Kidney (tissue), 14 donors: ENCODE results near the gene THOC6. TPM values are rescaled to one million over a fixed set of nuclear protein-coding genes. Genes with fewer than 3 reads are reported as not detected.

Source experiments
- DNase-seq, 5 donors: peaks; one replicate each; pipeline ENCODE4 v3.0.0-alpha.2; 2013 to 2020
- FAIRE-seq: peaks from 2 replicates; lab custom pipeline; 2012; peaks lifted over from hg19 to GRCh38; lab: Jason Lieb, UNC
- H3K27ac ChIP-seq, 2 donors: one replicate each; pipeline ENCODE4 v1.7.0; 2013; ENCODE audit warnings: low read depth in 2 of 2, low read length in 2 of 2, inconsistent platforms in 1 of 2
- H3K27me3 ChIP-seq: one replicate; pipeline ENCODE4 v1.7.1; 2013; ENCODE audit warnings: low read length, inconsistent platforms; ENCODE audit not compliant: control insufficient read depth, insufficient read depth
- H3K36me3 ChIP-seq, 3 donors: one replicate each; pipeline versions ENCODE4 v1.7.0 to v1.7.1; 2013; ENCODE audit warnings: low read length in 3 of 3, control low read depth in 1 of 3, inconsistent platforms in 1 of 3; ENCODE audit not compliant: insufficient read depth in 3 of 3, control insufficient read depth in 2 of 3
- H3K4me1 ChIP-seq, 3 donors: one replicate each; pipeline versions ENCODE4 v1.7.0 to v1.7.1; 2013; ENCODE audit warnings: low read length in 3 of 3, inconsistent platforms in 1 of 3, low read depth in 1 of 3; ENCODE audit not compliant: control insufficient read depth in 2 of 3, insufficient read depth in 2 of 3
- H3K4me3 ChIP-seq, 3 donors: one replicate each; pipeline versions ENCODE4 v1.7.0 to v1.8.1; 2013; ENCODE audit warnings: low read length in 3 of 3, control low read depth in 1 of 3, inconsistent platforms in 1 of 3
- H3K9ac ChIP-seq, 3 donors: one replicate each; pipeline versions ENCODE4 v1.7.0 to v1.7.1; 2013; ENCODE audit warnings: low read length in 3 of 3, control low read depth in 1 of 3, inconsistent platforms in 1 of 3
- H3K9me3 ChIP-seq, 3 donors: one replicate each; pipeline versions ENCODE4 v1.7.0 to v1.7.1; 2013; ENCODE audit warnings: low read length in 3 of 3, control low read depth in 1 of 3, inconsistent platforms in 1 of 3; ENCODE audit not compliant: control insufficient read depth in 2 of 3, insufficient read depth in 1 of 3
- intact Hi-C: fragments of 100-400 bp; cut with DNase I; formaldehyde crosslinking; loops from one replicate; pipeline ENCODE4 v1.11.1; 2022
- polyA plus RNA-seq: library from polyadenylated mRNA; stranded (reverse); fragments of 350-450 nt; fragmentation: Illumina TruSeq; extraction: RNeasy Lipid Tissue Mini Kit (QIAGEN cat#74804); gene quantifications from one replicate; pipeline ENCODE4 v1.2.3, GENCODE V29; 2014; ENCODE audit warnings: low read depth, low replicate concordance; ENCODE audit not compliant: insufficient read depth
- total RNA-seq: library from RNA; stranded (reverse); fragmentation: NEBNext Ultra II Directional; extraction: Animal tissue kit (Norgen Biotek cat#: 25700); gene quantifications from one replicate; pipeline ENCODE4 v1.2.1, GENCODE V29; 2021
- TF ChIP-seq, protein P1 (sequence below): IDR thresholded peaks from 3 replicates; pipeline ENCODE4 v1.5.1; 2012; ENCODE audit warnings: mild to moderate bottlenecking, moderate library complexity, borderline replicate concordance; ENCODE audit not compliant: insufficient read depth; ENCODE audit errors: extremely low read depth
- donor health status: control.
- donor health status: control.
- donor health status: control.
- donor health status: control.
- donor health status: control.
- donor health status: DM: yes; HTN: yes; CAD: no.
- donor health status: Normal renal cell carcinoma (clear cell type).

THOC6 gene
- total and polyA plus RNA-seq, 2 donors from 2014 or later: 21.2 to 26.1 TPM

DNA sequence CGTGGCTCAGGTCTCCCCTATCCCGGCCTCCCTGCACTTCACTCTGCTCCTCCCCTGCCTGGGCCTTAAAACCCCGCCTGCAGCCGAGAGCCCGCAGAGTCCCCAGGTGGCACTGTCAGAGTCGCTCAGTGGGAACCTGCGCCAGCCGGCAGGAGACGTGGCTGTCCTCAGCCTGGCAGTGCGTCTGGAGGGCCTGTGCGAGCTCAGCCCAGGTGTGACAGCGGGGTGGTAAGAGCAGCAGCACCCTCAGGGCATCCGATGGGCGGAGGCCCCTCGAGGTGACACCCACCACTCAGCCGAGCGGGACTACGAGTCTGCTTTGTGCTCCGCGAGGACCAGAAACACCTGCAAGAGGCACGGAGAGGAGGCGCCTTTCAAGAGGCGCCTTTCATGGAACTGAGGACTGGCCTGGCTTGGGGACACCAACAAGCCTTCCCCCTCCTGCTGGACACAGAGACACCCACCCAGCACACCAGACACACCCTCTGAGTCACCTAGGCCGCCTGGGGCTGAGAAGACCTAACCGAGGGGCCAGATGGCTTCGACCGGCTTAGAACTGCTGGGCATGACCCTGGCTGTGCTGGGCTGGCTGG, 10.9 kb upstream of the THOC6 start, which contains the start of gene CLDN9:
Gene CLDN9 (plus strand): TSS at position 96 of the 593 bp plus-strand sequence. CDS start 440 bp downstream, at position 536.
- Histone ChIP-seq H3K27ac (no peak within 1 kb of the TSS), H3K9me3 (no peaks in the 10 kb centered on the region), H3K9ac (no peak within 1 kb of the TSS), H3K4me3 (no peak within 1 kb of the TSS), H3K4me1 (peaks cover 0 to under 1% (median 0%) of the 10 kb centered on the region in 3 donors), H3K36me3 (no peaks in the 10 kb centered on the region), H3K27me3 (peaks cover 5% of the 10 kb centered on the region)
- TF ChIP-seq, protein P1, sequence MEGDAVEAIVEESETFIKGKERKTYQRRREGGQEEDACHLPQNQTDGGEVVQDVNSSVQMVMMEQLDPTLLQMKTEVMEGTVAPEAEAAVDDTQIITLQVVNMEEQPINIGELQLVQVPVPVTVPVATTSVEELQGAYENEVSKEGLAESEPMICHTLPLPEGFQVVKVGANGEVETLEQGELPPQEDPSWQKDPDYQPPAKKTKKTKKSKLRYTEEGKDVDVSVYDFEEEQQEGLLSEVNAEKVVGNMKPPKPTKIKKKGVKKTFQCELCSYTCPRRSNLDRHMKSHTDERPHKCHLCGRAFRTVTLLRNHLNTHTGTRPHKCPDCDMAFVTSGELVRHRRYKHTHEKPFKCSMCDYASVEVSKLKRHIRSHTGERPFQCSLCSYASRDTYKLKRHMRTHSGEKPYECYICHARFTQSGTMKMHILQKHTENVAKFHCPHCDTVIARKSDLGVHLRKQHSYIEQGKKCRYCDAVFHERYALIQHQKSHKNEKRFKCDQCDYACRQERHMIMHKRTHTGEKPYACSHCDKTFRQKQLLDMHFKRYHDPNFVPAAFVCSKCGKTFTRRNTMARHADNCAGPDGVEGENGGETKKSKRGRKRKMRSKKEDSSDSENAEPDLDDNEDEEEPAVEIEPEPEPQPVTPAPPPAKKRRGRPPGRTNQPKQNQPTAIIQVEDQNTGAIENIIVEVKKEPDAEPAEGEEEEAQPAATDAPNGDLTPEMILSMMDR: no peak
- no peak for FAIRE-seq
- DNase-seq: peak in 4 of 5 donors; percentile 77 to 83 (median 80)
- intact Hi-C loops: no loop called here

DNA sequence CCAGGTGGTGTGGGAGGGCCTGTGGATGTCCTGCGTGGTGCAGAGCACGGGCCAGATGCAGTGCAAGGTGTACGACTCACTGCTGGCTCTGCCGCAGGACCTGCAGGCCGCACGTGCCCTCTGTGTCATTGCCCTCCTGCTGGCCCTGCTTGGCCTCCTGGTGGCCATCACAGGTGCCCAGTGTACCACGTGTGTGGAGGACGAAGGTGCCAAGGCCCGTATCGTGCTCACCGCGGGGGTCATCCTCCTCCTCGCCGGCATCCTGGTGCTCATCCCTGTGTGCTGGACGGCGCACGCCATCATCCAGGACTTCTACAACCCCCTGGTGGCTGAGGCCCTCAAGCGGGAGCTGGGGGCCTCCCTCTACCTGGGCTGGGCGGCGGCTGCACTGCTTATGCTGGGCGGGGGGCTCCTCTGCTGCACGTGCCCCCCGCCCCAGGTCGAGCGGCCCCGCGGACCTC, 10.3 kb upstream of the THOC6 start:
- DNase-seq: no peak
- peaks cover 7% of the 10 kb centered on the region for H3K27me3 ChIP-seq

DNA sequence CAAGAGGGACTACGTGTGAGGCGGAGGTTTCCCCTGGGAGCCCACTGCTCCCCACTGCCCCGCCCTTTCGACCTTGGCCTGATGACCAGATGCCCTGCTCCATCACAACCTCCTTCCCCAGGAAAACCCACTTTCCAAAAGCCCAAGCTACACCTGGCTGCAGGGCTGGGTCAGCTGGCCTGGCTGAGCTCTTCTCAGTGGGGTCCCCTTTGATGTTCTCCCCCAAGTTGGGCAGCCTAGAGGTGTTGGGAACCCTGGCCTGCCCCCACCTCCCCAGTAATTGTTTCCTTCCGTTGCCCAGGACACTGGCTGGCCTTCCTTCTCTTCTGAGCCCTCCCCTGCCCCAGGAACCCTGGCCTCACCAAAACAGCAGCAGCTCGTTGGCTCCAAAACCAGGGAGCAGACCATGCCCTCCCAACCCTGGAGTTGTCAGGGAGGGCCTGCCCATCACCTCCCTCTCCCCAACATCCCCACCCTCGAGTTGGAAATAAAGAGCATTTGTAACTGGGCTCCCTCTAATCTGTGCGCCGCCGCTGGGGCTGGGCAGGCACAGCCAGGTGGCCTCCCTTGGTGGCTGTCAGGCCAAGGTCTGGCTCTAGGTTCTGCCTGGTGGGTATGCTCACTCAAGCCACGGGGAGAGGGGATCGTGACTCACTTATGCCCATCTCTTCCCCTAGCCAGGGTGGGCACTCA, 9.7 kb upstream of the THOC6 start:
- Histone ChIP-seq H3K27me3 (peaks cover 7% of the 10 kb centered on the region), H3K4me1 (peaks cover 0 to 3% (median 0%) of the 10 kb centered on the region in 3 donors)

More for the DNA sequence above, 10.3 kb upstream of the THOC6 start:
- no peak overlapping the region for H3K27ac ChIP-seq
- no peaks in the 10 kb centered on the region for H3K9me3 ChIP-seq
- no peak overlapping the region for H3K4me3 ChIP-seq
- peaks cover 0 to 3% (median 0%) of the 10 kb centered on the region in 3 donors for H3K4me1 ChIP-seq
- no peak for FAIRE-seq
- TF ChIP-seq, protein P1: no peak
- intact Hi-C loops: no loop called here
- no peak overlapping the region for H3K9ac ChIP-seq
- no peaks in the 10 kb centered on the region for H3K36me3 ChIP-seq

More for the DNA sequence above, 9.7 kb upstream of the THOC6 start:
- Histone ChIP-seq H3K9me3 (no peaks in the 10 kb centered on the region), H3K9ac (no peak overlapping the region), H3K27ac (no peak overlapping the region), H3K36me3 (no peaks in the 10 kb centered on the region), H3K4me3 (no peak overlapping the region)
- TF ChIP-seq, protein P1: no peak
- intact Hi-C loops: no loop called here
- DNase-seq (no peak), FAIRE-seq (no peak)
